NCI-H460 (cell line): ENCODE measurements around the gene CLTCL1. TPM values are rescaled to one million over a fixed set of nuclear protein-coding genes. Genes with fewer than 3 reads are reported as not detected.
"Not testable (repeated sequence)": the region's sequence is repeated elsewhere in the genome, so short reads cannot be mapped to it uniquely, and the experiment has no call there.

Experiments used
- DNase-seq: peaks from one replicate; pipeline ENCODE4 v3.0.0-alpha.2; 2016; ENCODE audit warnings: low read depth; ENCODE audit errors: extremely low read depth
- total RNA-seq: library from RNA; depleted of rRNA; stranded (reverse); fragments of >200 nt; shearing (Covaris generic); gene quantifications from 2 replicates; pipeline ENCODE4 v1.2.3, GENCODE V29; 2014

The CLTCL1 gene
- total RNA-seq, 1 experiment from 2014 or later: 2.0 TPM

DNA sequence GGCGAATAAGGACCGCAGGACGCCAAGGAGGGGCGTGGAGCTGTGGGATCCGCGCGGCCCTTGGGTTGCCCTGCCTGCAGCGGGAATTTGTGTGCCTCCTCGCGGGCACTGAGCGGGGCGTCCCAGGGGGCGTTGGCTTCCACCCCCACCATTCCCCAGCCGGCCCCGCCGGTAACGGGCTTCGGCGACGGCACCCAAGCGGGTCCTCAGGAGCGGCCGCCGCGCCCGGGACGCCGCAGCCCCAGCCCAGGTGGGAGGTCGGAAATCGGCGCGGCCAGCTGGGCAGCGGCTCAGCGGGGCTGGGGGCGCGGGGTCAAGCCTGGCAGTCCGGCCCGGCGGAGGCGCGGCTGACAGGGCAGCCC lies 320 bp downstream of the CLTCL1 start:
- peak; percentile 1 for DNase-seq

DNA sequence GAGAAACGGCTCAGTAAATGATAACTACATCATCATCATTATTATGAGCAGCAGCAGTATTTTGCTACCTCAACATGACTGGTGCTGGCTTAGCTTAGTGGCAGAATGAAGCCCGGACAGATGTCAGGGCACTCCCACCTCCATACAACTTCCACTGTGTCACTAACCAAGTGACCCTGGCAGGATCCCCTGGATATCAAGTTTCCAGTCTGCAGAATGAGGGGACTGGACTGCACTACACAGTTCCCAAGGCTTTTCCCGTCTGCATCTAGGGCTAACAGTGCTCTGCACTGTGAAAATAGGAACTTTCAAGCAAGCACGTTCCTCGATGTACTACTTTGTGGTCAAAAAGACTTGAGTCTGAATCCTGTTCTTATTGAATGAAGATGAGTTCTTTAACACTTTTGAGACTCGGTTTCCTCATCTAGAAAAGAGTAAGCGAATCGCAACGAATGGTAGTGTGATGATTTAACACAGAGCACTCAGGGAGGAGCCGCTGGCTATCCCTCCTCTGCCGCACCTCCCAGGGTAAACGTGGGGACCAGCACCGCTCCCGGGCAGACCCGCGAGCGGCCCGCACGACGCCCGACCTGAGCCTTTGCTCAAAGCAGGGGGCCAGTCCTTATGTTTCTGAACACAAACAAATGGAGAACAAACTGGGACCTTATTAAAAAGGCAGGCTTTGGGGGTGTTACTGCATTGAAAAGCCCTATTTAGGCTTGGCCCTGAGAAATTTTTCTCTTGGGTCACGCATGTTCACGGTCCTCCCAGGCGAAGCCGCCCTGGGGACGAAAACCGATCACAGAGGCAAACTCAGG lies 910 bp downstream of the CLTCL1 start:
- DNase-seq: no peak

GRCh38 chr22:19289475-19290161 lies 1.9 kb downstream of the CLTCL1 start:
- DNase-seq: no peak

- DNase-seq: no peak
Observed at GRCh38 chr22:19287889-19288288, 3.6 kb downstream of the CLTCL1 start.

DNA sequence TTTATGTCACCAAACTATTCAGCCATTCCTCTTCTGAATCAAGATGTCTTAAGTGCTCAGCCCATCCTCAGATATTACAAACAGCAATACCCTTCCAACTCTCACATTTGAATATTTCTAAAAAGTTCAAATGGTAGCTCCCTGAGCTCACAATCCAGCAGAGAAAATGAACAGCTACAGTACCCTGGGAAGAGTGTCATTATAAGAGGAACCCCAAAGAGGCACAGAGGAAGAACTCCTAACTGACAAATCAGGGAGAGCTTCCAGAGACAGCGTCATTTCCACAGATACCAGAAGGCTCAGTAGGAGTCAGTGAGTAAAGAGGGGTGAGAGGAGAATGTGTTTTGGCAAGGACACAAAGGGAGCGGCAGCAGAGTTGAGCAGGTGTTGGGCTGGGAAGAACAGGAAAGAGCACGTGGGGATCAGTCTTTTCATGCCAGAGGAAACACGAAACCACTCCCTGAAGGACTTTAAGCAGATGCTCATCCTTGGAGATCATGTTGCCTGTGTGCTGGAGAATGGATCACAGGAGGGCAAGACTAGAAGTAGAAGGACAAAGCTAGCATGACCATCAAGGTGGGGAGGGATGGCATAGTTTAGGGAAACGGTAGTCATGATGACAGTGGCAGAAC lies 4.3 kb downstream of the CLTCL1 start:
- no peak for DNase-seq

GRCh38 chr22:19285831-19286230 lies 5.7 kb downstream of the CLTCL1 start:
- DNase-seq: no peak

GRCh38 chr22:19279143-19279542 lies 12.4 kb downstream of the CLTCL1 start:
- not testable (repeated sequence) for DNase-seq

GRCh38 chr22:19277785-19278184 lies 13.7 kb downstream of the CLTCL1 start:
- DNase-seq: no peak

DNA sequence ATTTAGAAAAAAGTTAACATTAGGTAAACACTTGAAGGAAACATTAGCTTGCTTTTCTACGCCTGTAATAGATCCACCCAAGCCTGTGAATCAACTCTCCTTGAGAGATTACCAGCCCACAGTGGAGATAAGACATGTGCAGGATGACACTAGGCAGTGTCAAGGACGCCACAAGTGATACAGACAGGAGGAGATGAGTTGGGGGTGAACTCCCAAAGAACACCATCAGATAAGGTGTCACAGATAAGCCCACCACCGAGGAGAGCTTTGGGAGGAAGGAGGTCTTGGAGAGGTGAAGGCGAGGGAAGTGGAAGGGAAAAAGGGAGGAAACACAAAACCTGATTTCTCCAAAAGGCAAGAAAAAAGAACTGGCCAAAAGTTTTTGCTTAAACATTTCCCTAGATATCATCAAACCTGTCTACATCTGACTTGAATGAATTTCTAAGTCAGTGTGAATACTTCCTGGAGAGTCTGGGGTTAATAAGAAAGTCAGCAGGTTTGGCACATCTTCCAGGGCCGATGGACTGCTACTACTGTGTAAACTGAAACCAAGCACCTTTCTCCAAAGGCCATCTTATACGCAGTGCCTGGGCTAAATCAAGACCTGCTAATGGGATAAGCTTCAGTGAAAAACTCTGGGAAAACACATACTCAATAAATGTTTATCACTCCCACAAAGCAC lies 15.5 kb downstream of the CLTCL1 start:
- no peak for DNase-seq

GRCh38 chr22:19275513-19275912 lies 16.0 kb downstream of the CLTCL1 start:
- DNase-seq: no peak

DNA sequence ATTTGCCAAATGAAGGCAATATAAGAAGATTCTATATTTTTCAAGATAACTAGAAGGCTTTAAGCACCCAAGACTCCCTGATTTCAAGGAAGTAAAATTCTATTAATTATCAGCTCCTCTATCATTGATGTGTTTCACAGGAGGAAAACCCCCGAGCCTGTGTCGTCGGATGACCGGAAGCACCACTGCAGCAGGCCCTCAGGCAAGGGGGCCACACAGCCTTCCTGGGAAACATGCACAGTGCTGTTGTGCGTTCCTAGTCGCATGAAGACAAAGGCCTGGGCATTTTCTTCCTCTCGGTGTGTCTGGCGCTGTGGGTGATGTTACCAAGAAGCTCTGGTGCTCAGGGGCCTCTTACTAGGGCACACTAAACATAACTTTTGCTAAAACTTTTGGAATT lies 16.4 kb downstream of the CLTCL1 start:
- DNase-seq: no peak

- DNase-seq: no peak
Observed at GRCh38 chr22:19271856-19272535, 19.5 kb downstream of the CLTCL1 start.

GRCh38 chr22:19271273-19271855 lies 20.2 kb downstream of the CLTCL1 start:
- no peak for DNase-seq

DNA sequence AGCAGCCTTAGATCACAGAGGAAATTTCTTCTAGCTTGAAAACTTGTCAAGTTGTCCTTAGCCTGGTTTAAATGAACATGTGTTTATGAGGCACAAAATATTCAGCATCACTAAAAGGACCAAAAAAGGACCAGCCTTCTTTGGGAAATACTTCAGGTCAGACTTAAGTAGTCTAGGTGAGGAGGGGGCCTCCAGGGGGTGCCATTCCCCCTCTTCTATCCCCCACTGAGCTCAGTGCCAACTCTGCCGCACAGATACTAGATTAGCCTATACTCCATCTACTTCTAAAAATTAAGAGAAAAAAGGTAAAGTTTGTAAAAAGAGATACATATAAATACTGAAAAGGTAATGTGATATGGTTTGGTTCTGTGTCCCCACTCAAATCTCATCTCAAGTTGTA lies 20.6 kb downstream of the CLTCL1 start:
- no peak for DNase-seq

DNA sequence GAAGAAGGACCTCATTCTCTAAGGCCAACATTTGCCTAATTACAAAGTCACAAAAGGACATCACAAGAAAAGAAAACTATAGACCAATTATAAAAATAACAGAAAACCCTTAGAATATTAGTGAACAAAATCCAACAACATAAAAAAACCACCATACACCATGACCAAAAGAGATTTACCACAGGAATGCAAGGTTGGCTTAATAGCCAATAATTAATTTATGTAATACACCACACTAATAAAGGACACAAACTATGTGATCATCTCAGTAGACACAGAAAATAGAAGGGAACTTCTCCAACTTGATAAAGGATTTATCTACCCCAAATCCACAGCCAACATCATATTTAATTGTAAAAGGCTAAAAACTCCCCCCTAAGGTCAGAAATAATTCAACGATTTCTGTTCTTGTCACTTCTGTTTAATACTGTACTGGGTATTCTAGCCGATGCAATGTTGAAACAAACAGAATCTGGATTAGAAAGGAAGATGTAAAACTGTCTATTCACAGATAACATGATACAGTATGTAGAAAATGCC lies 24.9 kb downstream of the CLTCL1 start:
- no peak for DNase-seq

- no peak for DNase-seq
Observed at GRCh38 chr22:19265779-19266178, 25.7 kb downstream of the CLTCL1 start.

GRCh38 chr22:19260804-19261203 lies 30.7 kb downstream of the CLTCL1 start:
- DNase-seq: no peak

GRCh38 chr22:19260194-19260593 lies 31.3 kb downstream of the CLTCL1 start:
- DNase-seq: no peak

GRCh38 chr22:19258968-19259288 lies 32.6 kb downstream of the CLTCL1 start:
- not testable (repeated sequence) for DNase-seq

DNA sequence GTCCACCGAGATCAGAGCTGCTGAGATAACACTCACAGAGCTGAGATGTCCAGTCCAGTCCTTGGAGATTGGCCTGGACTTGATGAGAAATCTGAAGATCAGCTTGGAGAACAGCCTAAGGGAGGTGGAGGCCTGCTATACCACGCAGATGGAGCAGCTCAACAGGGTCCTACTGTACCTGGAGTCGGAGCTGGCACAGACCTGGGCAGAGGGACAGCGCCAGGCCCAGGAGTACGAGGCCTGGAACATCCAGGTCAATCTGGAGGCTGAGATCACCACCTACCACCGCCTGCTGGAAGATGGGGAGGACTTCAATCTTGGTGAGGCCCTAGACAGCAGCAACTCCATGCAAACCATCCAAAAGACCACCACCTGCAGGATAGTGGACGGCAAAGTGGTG lies 33.1 kb downstream of the CLTCL1 start:
- DNase-seq: no peak
